GM12891 (cell line): ENCODE data around the gene SYT14.

ENCODE experiments used
- POLR2A ChIP-seq: IDR thresholded peaks from 2 replicates; pipeline ENCODE4 v1.6.1; 2011; ENCODE audit warnings: low read depth, low read length, control low read depth
- POLR2AphosphoS5 ChIP-seq: IDR thresholded peaks from 2 replicates; pipeline ENCODE4 v1.6.1; 2011; ENCODE audit warnings: low read depth, low read length, control low read depth
- POU2F2 ChIP-seq: IDR thresholded peaks from 2 replicates; pipeline ENCODE4 v1.6.1; 2011; ENCODE audit warnings: low read depth, mild to moderate bottlenecking, control low read depth, low read length, moderate library complexity
- SPI1 ChIP-seq: IDR thresholded peaks from 2 replicates; pipeline ENCODE4 v1.6.1; 2011; ENCODE audit warnings: low read depth, low read length, control low read depth
- TAF1 ChIP-seq: IDR thresholded peaks from 2 replicates; pipeline ENCODE4 v1.6.1; 2011; ENCODE audit warnings: low read depth, low read length, control low read depth

DNA sequence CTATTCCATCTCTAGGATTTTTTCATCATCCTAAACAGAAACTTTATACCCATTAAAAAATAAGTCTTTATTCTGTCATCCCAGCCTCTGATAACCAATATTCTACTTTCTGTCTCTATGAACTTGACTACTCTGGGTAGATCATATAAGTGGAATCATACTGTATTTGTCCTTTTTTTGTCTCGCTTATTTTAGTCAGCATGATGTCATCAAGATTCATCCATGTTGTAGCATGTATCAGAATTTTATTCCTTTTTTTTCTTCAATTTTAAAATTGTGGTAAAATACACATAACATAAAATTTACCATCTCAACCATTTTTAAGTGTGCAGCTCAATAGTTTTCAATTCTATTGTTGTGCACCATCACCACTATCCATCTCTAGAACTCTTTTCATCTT, 90.0 kb downstream of the SYT14 start:
- TF ChIP-seq POLR2AphosphoS5 = no peak
- TF ChIP-seq TAF1 = no peak
- no peak for TF ChIP-seq POLR2A
- no peak for TF ChIP-seq SPI1
- no peak for TF ChIP-seq POU2F2
